SK-N-SH (cell line): ENCODE results near the gene NEK8.

Experiments used
- CTCF ChIP-seq: fragments of 200-600 bp; sonication (generic); IDR thresholded peaks from 2 replicates; pipeline ENCODE4 v1.6.1; 2017; ENCODE audit warnings: antibody characterized with exemption, mild to moderate bottlenecking, moderate library complexity
- EP300 ChIP-seq, 2 experiments: IDR thresholded peaks; 2 replicates each; pipeline versions ENCODE4 v1.4.0 to v1.6.1; 2012; ENCODE audit warnings: borderline replicate concordance in 1 of 2, low read depth in 1 of 2, low read length in 1 of 2
- POLR2AphosphoS5 ChIP-seq: IDR thresholded peaks from 2 replicates; pipeline ENCODE4 v1.6.1; 2012; ENCODE audit warnings: low read depth, low read length
- TAF1 ChIP-seq: IDR thresholded peaks from 2 replicates; pipeline ENCODE4 v1.6.1; 2012; ENCODE audit warnings: low read depth, mild to moderate bottlenecking, low read length, moderate library complexity, borderline replicate concordance

GRCh38 chr17:28734712-28735241 lies 6.2 kb downstream of the NEK8 start:
- TF ChIP-seq EP300 (IDR thresholded peaks at IDR 0.05; ENCODE audit: borderline replicate concordance in 1 of 2, low read depth in 1 of 2, low read length in 1 of 2) (no peak), POLR2AphosphoS5 (no peak), CTCF (no peak), TAF1 (no peak)
